WTC11 (cell line): ENCODE results near the gene TIMM29. TPM values are rescaled to one million over a fixed set of nuclear protein-coding genes. Genes with fewer than 3 reads are reported as not detected.
A peak's percentile ranks its signal among the peaks of the same experiment; 100 is the strongest.

Source experiments
- ATAC-seq: fragments of 200-7000 bp; cut with Tn5 transposase; 2 replicates; pipeline ENCODE4 v1.10.0; 2021; ENCODE audit warnings: mild to moderate bottlenecking, moderate library complexity
- CTCF ChIA-PET: fragments of 300-600 bp; sonication (Branson Sonifier 250); formaldehyde crosslinking; loops from one replicate; lab custom pipeline; 2021; ENCODE audit warnings: antibody characterized with exemption; lab: Charles Lee
- POLR2A ChIA-PET: fragments of 350-600 bp; sonication (Branson Sonifier 250); formaldehyde crosslinking; loops from one replicate; lab custom pipeline; 2021; ENCODE audit warnings: antibody characterized with exemption; lab: Charles Lee
- DNase-seq: peaks from one replicate; pipeline ENCODE4 v3.0.0; 2021; ENCODE audit warnings: low spot score
- H3K27ac Mint-ChIP-seq: 2 replicates; pipeline ENCODE4 v1.8.0; 2021; ENCODE audit warnings: mixed read lengths
- H3K27me3 Mint-ChIP-seq: 2 replicates; pipeline ENCODE4 v1.8.0; 2021; ENCODE audit warnings: low read depth, mild to moderate bottlenecking, moderate library complexity, mixed read lengths
- H3K36me3 Mint-ChIP-seq: 2 replicates; pipeline ENCODE4 v1.8.0; 2021; ENCODE audit warnings: mixed read lengths
- H3K4me1 Mint-ChIP-seq: 2 replicates; pipeline ENCODE4 v1.8.0; 2022; ENCODE audit warnings: mixed read lengths
- H3K4me3 Mint-ChIP-seq: 2 replicates; pipeline ENCODE4 v1.8.0; 2021; ENCODE audit warnings: mild to moderate bottlenecking, moderate library complexity, mixed read lengths
- H3K9me3 Mint-ChIP-seq: 2 replicates; pipeline ENCODE4 v1.8.0; 2021; ENCODE audit warnings: mixed read lengths
- CREB1 ChIP-seq: sonication (generic); formaldehyde crosslinking; IDR thresholded peaks from 2 replicates; pipeline ENCODE4 v1.8.0; 2023; ENCODE audit warnings: mild to moderate bottlenecking, missing genetic modification reagents
- CREM ChIP-seq: sonication (generic); formaldehyde crosslinking; IDR thresholded peaks from 2 replicates; pipeline ENCODE4 v1.8.1; 2022; ENCODE audit warnings: mild to moderate bottlenecking, missing genetic modification reagents, moderate library complexity
- ELF4 ChIP-seq: sonication (generic); formaldehyde crosslinking; IDR thresholded peaks from 2 replicates; pipeline ENCODE4 v1.8.1; 2022; ENCODE audit warnings: low read depth, mild to moderate bottlenecking, moderate library complexity, missing genetic modification reagents
- ETV6 ChIP-seq: sonication (generic); formaldehyde crosslinking; IDR thresholded peaks from 2 replicates; pipeline ENCODE4 v1.8.1; 2022; ENCODE audit warnings: mild to moderate bottlenecking, missing genetic modification reagents
- FOXK1 ChIP-seq: sonication (generic); formaldehyde crosslinking; IDR thresholded peaks from 2 replicates; pipeline ENCODE4 v1.8.0; 2022; ENCODE audit warnings: mild to moderate bottlenecking, moderate library complexity, missing genetic modification reagents
- GRHL2 ChIP-seq: fragments of 250-450 bp; sonication (Bioruptor Pico); IDR thresholded peaks from 2 replicates; pipeline ENCODE4 v1.8.0; 2022; ENCODE audit warnings: mild to moderate bottlenecking, moderate library complexity; ENCODE audit not compliant: insufficient replicate concordance, severe bottlenecking
- JAZF1 ChIP-seq: fragments of 250-450 bp; sonication (Bioruptor Pico); IDR thresholded peaks from 2 replicates; pipeline ENCODE4 v1.9.0; 2021; ENCODE audit warnings: moderate library complexity, mild to moderate bottlenecking, inconsistent platforms
- NR3C1 ChIP-seq: sonication (generic); formaldehyde crosslinking; conservative IDR thresholded peaks from 2 replicates; pipeline ENCODE4 v1.8.1; 2023; ENCODE audit warnings: low read depth, mild to moderate bottlenecking, missing genetic modification reagents
- SMAD3 ChIP-seq: sonication (generic); formaldehyde crosslinking; IDR thresholded peaks from 2 replicates; pipeline ENCODE4 v1.8.0; 2022; ENCODE audit warnings: missing genetic modification reagents, mild to moderate bottlenecking, borderline replicate concordance
- SOX15 ChIP-seq: fragments of 250-450 bp; sonication (Bioruptor Pico); IDR thresholded peaks from 2 replicates; pipeline ENCODE4 v1.9.0; 2021; ENCODE audit warnings: mild to moderate bottlenecking
- SP1 ChIP-seq: sonication (generic); formaldehyde crosslinking; conservative IDR thresholded peaks from 2 replicates; pipeline ENCODE4 v1.8.1; 2022; ENCODE audit warnings: missing genetic modification reagents
- ZBTB21 ChIP-seq: sonication (generic); formaldehyde crosslinking; IDR thresholded peaks from 2 replicates; pipeline ENCODE4 v1.8.1; 2023; ENCODE audit warnings: mild to moderate bottlenecking, missing genetic modification reagents, borderline replicate concordance
- ZNF138 ChIP-seq: sonication (generic); formaldehyde crosslinking; conservative IDR thresholded peaks from 2 replicates; pipeline ENCODE4 v1.8.1; 2022; ENCODE audit warnings: mild to moderate bottlenecking, moderate library complexity, missing genetic modification reagents
- ZNF219 ChIP-seq: sonication (generic); formaldehyde crosslinking; IDR thresholded peaks from 2 replicates; pipeline ENCODE4 v1.8.0; 2023; ENCODE audit warnings: missing genetic modification reagents, mild to moderate bottlenecking, borderline replicate concordance
- ZNF423 ChIP-seq: fragments of 250-450 bp; sonication (Bioruptor Pico); IDR thresholded peaks from 2 replicates; pipeline ENCODE4 v2.1.2; 2022; ENCODE audit warnings: mild to moderate bottlenecking, moderate library complexity
- total RNA-seq: library from RNA; stranded (reverse); gene quantifications from 3 replicates; pipeline ENCODE4 v1.2.3, GENCODE V29; 2021
- TF ChIP-seq, protein P1 (sequence below): sonication (generic); formaldehyde crosslinking; IDR thresholded peaks from 2 replicates; pipeline ENCODE4 v1.8.1; 2022; ENCODE audit warnings: low read depth, missing genetic modification reagents, borderline replicate concordance
- TF ChIP-seq, protein P2 (sequence below): sonication (generic); formaldehyde crosslinking; IDR thresholded peaks from 2 replicates; pipeline ENCODE4 v1.8.0; 2022; ENCODE audit warnings: mild to moderate bottlenecking, missing genetic modification reagents
- TF ChIP-seq, protein P3 (sequence below): sonication (generic); formaldehyde crosslinking; IDR thresholded peaks from 2 replicates; pipeline ENCODE4 v1.8.1; 2023; ENCODE audit warnings: mild to moderate bottlenecking, missing genetic modification reagents, moderate library complexity
- TF ChIP-seq, protein P4 (sequence below): fragments of 200-600 bp; IDR thresholded peaks from 2 replicates; pipeline ENCODE4 v1.8.0; 2022; ENCODE audit warnings: antibody characterized with exemption
- TF ChIP-seq, protein P5 (sequence below): sonication (generic); formaldehyde crosslinking; IDR thresholded peaks from 2 replicates; pipeline ENCODE4 v1.8.1; 2022; ENCODE audit warnings: low read depth, mild to moderate bottlenecking, moderate library complexity, missing genetic modification reagents, borderline replicate concordance
- TF ChIP-seq, protein P6 (sequence below): fragments of 250-450 bp; sonication (Bioruptor Pico); IDR thresholded peaks from 2 replicates; pipeline ENCODE4 v2.1.2; 2022; ENCODE audit warnings: mild to moderate bottlenecking, moderate library complexity
- TF ChIP-seq, protein P7 (sequence below): sonication (generic); formaldehyde crosslinking; IDR thresholded peaks from 2 replicates; pipeline ENCODE4 v1.8.1; 2022; ENCODE audit warnings: mild to moderate bottlenecking, moderate library complexity, missing genetic modification reagents
- TF ChIP-seq, protein P8 (sequence below): fragments of 250-450 bp; sonication (Bioruptor Pico); IDR thresholded peaks from 2 replicates; pipeline ENCODE4 v1.9.0; 2021; ENCODE audit warnings: mild to moderate bottlenecking

The TIMM29 gene
- total RNA-seq, 1 experiment from 2014 or later: 33.8 TPM

DNA sequence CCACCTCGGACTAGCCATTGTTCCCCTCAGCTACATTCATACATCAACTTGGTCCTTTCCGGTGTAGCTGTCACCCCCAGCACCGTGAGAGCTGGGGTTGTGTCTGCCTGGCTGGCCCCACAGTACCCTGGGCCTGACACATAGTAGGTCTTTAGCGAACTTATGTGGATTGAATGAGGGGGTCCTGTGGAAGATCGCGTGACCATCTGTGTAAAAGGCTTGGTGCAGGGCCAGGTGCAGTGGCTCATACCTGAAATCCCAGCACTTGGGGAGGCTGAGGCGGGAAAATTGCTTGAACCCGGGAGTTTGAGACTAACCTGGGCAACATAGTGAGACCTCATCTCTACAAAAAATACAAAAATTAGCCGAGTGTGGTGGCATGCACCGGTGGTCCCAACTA lies 34.3 kb downstream of the TIMM29 start (continued):
- TF ChIP-seq, protein P1, sequence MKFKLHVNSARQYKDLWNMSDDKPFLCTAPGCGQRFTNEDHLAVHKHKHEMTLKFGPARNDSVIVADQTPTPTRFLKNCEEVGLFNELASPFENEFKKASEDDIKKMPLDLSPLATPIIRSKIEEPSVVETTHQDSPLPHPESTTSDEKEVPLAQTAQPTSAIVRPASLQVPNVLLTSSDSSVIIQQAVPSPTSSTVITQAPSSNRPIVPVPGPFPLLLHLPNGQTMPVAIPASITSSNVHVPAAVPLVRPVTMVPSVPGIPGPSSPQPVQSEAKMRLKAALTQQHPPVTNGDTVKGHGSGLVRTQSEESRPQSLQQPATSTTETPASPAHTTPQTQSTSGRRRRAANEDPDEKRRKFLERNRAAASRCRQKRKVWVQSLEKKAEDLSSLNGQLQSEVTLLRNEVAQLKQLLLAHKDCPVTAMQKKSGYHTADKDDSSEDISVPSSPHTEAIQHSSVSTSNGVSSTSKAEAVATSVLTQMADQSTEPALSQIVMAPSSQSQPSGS: no peak
- TF ChIP-seq ELF4 (CRISPR knock-in tag) (no peak), SOX15 (no peak), ETV6 (CRISPR knock-in tag) (no peak), CREM (no peak), JAZF1 (CRISPR knock-in tag) (no peak)
- TF ChIP-seq, protein P2, sequence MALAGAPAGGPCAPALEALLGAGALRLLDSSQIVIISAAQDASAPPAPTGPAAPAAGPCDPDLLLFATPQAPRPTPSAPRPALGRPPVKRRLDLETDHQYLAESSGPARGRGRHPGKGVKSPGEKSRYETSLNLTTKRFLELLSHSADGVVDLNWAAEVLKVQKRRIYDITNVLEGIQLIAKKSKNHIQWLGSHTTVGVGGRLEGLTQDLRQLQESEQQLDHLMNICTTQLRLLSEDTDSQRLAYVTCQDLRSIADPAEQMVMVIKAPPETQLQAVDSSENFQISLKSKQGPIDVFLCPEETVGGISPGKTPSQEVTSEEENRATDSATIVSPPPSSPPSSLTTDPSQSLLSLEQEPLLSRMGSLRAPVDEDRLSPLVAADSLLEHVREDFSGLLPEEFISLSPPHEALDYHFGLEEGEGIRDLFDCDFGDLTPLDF (CRISPR knock-in tag): no peak
- TF ChIP-seq, all 79 proteins: peak for 0

DNA sequence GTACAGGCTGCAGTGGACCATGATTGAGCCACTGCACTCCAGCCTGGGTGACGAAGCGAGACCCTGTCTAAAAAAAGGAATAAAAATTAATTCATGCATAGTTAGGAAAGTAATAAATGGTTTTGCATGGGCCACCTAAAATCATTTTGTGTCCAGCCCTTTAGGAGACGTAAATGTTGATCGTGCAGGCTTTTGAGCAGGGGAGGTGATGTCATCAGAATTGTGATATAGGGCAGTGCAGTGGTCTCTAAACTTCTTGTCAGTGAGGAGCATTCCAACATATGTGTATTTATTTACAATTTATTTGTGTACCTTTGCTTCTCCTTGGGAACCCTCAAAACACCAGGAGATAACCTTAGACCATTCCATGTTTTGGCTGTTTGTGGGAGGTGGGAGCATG lies 35.3 kb downstream of the TIMM29 start:
- peaks cover 41% of the 10 kb centered on the region for H3K4me1 Mint-ChIP-seq
- H3K27ac Mint-ChIP-seq: no peak overlapping the region
- ChIA-PET CTCF (interaction anchor here (1.0 to 1.3 kb wide), 2 partner anchors 22 to 105 kb away, joined by 3 to 4 read pairs; no protein-coding TSS in a partner anchor), POLR2A (interaction anchor here (0.5 to 0.7 kb wide), 2 partner anchors 12 to 175 kb away, joined by 4 to 5 read pairs; no protein-coding TSS in a partner anchor)
- H3K36me3 Mint-ChIP-seq: 0 out of 2 replicates have a peak, but pooled peaks cover 5% of the 10 kb centered on the region
- DNase-seq: no peak
- no peak overlapping the region for H3K4me3 Mint-ChIP-seq
- H3K9me3 Mint-ChIP-seq: no peaks in the 10 kb centered on the region
- H3K27me3 Mint-ChIP-seq: no peaks in the 10 kb centered on the region
- TF ChIP-seq NR3C1 (CRISPR knock-in tag) (no peak), ZBTB21 (CRISPR knock-in tag) (no peak), SMAD3 (CRISPR knock-in tag) (no peak), CREB1 (CRISPR knock-in tag) (no peak), ZNF219 (no peak), SP1 (CRISPR knock-in tag) (no peak), FOXK1 (CRISPR knock-in tag) (no peak), ZNF423 (CRISPR knock-in tag) (no peak)
- TF ChIP-seq, protein P3, sequence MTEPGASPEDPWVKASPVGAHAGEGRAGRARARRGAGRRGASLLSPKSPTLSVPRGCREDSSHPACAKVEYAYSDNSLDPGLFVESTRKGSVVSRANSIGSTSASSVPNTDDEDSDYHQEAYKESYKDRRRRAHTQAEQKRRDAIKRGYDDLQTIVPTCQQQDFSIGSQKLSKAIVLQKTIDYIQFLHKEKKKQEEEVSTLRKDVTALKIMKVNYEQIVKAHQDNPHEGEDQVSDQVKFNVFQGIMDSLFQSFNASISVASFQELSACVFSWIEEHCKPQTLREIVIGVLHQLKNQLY: no peak
- TF ChIP-seq, protein P4, sequence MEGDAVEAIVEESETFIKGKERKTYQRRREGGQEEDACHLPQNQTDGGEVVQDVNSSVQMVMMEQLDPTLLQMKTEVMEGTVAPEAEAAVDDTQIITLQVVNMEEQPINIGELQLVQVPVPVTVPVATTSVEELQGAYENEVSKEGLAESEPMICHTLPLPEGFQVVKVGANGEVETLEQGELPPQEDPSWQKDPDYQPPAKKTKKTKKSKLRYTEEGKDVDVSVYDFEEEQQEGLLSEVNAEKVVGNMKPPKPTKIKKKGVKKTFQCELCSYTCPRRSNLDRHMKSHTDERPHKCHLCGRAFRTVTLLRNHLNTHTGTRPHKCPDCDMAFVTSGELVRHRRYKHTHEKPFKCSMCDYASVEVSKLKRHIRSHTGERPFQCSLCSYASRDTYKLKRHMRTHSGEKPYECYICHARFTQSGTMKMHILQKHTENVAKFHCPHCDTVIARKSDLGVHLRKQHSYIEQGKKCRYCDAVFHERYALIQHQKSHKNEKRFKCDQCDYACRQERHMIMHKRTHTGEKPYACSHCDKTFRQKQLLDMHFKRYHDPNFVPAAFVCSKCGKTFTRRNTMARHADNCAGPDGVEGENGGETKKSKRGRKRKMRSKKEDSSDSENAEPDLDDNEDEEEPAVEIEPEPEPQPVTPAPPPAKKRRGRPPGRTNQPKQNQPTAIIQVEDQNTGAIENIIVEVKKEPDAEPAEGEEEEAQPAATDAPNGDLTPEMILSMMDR: no peak
- no peak for ATAC-seq

DNA sequence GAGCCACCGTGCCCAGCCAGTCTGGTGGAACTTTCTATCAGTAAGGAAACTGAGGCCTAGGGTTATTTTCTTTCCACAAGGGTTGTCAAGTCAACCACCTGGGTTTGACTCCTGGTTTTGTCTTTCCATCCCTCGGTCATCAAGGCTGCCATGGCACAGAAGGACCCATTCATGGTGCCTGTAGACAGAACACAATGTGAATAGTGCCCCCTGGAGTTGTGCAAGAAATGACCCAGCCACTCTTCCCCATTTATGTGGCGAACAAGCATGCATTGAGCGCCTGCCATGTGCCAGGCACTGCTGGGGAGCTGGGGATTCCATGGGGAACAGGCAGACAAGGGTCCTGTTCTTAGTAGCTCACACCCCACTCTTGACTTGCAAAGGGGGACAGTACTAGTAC lies 36.3 kb downstream of the TIMM29 start:
- H3K4me1 Mint-ChIP-seq: peaks cover 45% of the 10 kb centered on the region
- ChIA-PET POLR2A (no interaction called here), CTCF (interaction anchor here (1.0 to 4.8 kb wide), 3 partner anchors 23 to 298 kb away, joined by 3 to 28 read pairs (median 4); partner anchors contain the start of gene DOCK6)
- no peak overlapping the region for H3K4me3 Mint-ChIP-seq
- H3K27me3 Mint-ChIP-seq: no peaks in the 10 kb centered on the region
- ATAC-seq (no peak), DNase-seq (no peak)
- 0 out of 2 replicates have a peak, but pooled peaks cover 5% of the 10 kb centered on the region for H3K36me3 Mint-ChIP-seq
- peak overlapping the region; percentile 88; the same call in 1 of the 2 replicates for H3K27ac Mint-ChIP-seq
- H3K9me3 Mint-ChIP-seq: no peaks in the 10 kb centered on the region
- TF ChIP-seq, protein P5, sequence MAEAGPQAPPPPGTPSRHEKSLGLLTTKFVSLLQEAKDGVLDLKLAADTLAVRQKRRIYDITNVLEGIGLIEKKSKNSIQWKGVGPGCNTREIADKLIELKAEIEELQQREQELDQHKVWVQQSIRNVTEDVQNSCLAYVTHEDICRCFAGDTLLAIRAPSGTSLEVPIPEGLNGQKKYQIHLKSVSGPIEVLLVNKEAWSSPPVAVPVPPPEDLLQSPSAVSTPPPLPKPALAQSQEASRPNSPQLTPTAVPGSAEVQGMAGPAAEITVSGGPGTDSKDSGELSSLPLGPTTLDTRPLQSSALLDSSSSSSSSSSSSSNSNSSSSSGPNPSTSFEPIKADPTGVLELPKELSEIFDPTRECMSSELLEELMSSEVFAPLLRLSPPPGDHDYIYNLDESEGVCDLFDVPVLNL (CRISPR knock-in tag): no peak
- TF ChIP-seq, protein P6, sequence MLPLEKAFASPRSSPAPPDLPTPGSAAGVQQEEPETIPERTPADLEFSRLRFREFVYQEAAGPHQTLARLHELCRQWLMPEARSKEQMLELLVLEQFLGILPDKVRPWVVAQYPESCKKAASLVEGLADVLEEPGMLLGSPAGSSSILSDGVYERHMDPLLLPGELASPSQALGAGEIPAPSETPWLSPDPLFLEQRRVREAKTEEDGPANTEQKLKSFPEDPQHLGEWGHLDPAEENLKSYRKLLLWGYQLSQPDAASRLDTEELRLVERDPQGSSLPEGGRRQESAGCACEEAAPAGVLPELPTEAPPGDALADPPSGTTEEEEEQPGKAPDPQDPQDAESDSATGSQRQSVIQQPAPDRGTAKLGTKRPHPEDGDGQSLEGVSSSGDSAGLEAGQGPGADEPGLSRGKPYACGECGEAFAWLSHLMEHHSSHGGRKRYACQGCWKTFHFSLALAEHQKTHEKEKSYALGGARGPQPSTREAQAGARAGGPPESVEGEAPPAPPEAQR (CRISPR knock-in tag): no peak
- no peak for TF ChIP-seq ZNF138 (CRISPR knock-in tag)
- TF ChIP-seq, protein P7, sequence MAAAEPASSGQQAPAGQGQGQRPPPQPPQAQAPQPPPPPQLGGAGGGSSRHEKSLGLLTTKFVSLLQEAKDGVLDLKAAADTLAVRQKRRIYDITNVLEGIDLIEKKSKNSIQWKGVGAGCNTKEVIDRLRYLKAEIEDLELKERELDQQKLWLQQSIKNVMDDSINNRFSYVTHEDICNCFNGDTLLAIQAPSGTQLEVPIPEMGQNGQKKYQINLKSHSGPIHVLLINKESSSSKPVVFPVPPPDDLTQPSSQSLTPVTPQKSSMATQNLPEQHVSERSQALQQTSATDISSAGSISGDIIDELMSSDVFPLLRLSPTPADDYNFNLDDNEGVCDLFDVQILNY (CRISPR knock-in tag): no peak
- TF ChIP-seq GRHL2 (CRISPR knock-in tag): no peak
- TF ChIP-seq, protein P8, sequence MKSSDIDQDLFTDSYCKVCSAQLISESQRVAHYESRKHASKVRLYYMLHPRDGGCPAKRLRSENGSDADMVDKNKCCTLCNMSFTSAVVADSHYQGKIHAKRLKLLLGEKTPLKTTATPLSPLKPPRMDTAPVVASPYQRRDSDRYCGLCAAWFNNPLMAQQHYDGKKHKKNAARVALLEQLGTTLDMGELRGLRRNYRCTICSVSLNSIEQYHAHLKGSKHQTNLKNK: no peak
- no peak for TF ChIP-seq JAZF1 (CRISPR knock-in tag)
- TF ChIP-seq ELF4 (CRISPR knock-in tag): no peak
